Glutamatergic neuron (in vitro differentiated cells): ENCODE measurements around the gene MBP. TPM values are rescaled to one million over a fixed set of nuclear protein-coding genes. Genes with fewer than 3 reads are reported as not detected.
"Not testable (repeated sequence)": the region's sequence is repeated elsewhere in the genome, so short reads cannot be mapped to it uniquely, and the experiment has no call there.

Experiments
- DNase-seq: peaks from one replicate; pipeline ENCODE4 v3.0.0; 2022
- H3K27ac Mint-ChIP-seq: one replicate; pipeline ENCODE4 v1.8.0; 2020; ENCODE audit warnings: mild to moderate bottlenecking, mixed read lengths, inconsistent platforms; ENCODE audit not compliant: unreplicated experiment
- H3K27me3 Mint-ChIP-seq: one replicate; pipeline ENCODE4 v1.8.0; 2020; ENCODE audit warnings: mild to moderate bottlenecking, moderate library complexity, mixed read lengths, inconsistent platforms; ENCODE audit not compliant: unreplicated experiment
- H3K36me3 Mint-ChIP-seq: one replicate; pipeline ENCODE4 v1.8.0; 2020; ENCODE audit warnings: mild to moderate bottlenecking, mixed read lengths, inconsistent platforms; ENCODE audit not compliant: unreplicated experiment
- H3K4me1 Mint-ChIP-seq: one replicate; pipeline ENCODE4 v1.8.0; 2020; ENCODE audit warnings: mild to moderate bottlenecking, low read depth, mixed read lengths, inconsistent platforms; ENCODE audit not compliant: unreplicated experiment
- H3K4me3 Mint-ChIP-seq: one replicate; pipeline ENCODE4 v1.8.0; 2020; ENCODE audit warnings: mild to moderate bottlenecking, mixed read lengths, inconsistent platforms; ENCODE audit not compliant: unreplicated experiment
- H3K9me3 Mint-ChIP-seq: one replicate; pipeline ENCODE4 v1.8.0; 2020; ENCODE audit warnings: mild to moderate bottlenecking, moderate library complexity, mixed read lengths, inconsistent platforms; ENCODE audit not compliant: unreplicated experiment
- total RNA-seq: library from RNA; stranded (reverse); fragmentation: NEBNext Ultra II Directional; extraction: Animal tissue kit (Norgen Biotek cat#: 25700); gene quantifications from one replicate; pipeline ENCODE4 v1.2.1, GENCODE V29; 2021; ENCODE audit not compliant: unreplicated experiment
- TF ChIP-seq, protein P1 (sequence below): fragments of 200-600 bp; sonication (generic); IDR thresholded peaks from one replicate; pipeline ENCODE4 v1.5.0; 2021; ENCODE audit not compliant: partially characterized antibody, unreplicated experiment

Gene MBP
- total RNA-seq, 1 donor from 2014 or later, result 82.6 TPM

DNA sequence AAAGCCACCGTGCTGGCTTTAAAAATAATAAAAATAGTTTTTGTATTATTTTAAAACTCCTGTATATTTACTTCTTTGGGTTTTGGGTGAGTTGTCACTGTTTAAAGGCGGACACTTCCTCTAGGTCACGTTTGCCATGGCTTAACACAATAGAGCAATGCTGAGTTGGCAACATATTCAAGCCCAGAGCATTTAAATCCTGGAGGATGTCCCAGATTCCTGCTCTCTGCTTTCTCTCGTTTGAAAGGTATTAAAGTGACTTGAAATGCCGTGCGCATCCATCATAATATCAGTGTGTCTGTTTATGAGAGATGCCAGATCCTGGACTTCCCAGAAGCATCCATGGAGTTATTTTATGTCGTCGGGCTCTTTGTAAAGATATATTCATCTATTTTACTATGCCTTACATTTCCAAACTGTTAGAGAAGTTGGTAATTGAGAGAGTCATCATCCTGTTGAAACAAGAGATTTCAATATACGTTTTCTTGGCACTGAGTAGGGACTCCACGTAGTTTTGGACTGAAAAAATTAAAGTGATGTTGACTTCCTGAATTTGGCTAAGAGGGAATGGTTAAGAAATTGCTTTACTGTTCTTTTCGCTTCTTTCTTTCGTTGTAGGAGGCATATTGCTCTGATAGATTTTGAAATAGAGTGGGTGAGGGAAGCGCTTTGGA lies 159.6 kb downstream of the MBP start:
- peaks cover 5% of the 10 kb centered on the region for H3K36me3 Mint-ChIP-seq
- H3K4me3 Mint-ChIP-seq, result no peak overlapping the region
- peaks cover 28% of the 10 kb centered on the region for H3K4me1 Mint-ChIP-seq
- no peak overlapping the region for H3K27ac Mint-ChIP-seq
- no peak for DNase-seq
- H3K27me3 Mint-ChIP-seq, result peaks cover 5% of the 10 kb centered on the region
- TF ChIP-seq, protein P1, sequence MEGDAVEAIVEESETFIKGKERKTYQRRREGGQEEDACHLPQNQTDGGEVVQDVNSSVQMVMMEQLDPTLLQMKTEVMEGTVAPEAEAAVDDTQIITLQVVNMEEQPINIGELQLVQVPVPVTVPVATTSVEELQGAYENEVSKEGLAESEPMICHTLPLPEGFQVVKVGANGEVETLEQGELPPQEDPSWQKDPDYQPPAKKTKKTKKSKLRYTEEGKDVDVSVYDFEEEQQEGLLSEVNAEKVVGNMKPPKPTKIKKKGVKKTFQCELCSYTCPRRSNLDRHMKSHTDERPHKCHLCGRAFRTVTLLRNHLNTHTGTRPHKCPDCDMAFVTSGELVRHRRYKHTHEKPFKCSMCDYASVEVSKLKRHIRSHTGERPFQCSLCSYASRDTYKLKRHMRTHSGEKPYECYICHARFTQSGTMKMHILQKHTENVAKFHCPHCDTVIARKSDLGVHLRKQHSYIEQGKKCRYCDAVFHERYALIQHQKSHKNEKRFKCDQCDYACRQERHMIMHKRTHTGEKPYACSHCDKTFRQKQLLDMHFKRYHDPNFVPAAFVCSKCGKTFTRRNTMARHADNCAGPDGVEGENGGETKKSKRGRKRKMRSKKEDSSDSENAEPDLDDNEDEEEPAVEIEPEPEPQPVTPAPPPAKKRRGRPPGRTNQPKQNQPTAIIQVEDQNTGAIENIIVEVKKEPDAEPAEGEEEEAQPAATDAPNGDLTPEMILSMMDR, result no peak
- H3K9me3 Mint-ChIP-seq, result peaks cover 6% of the 10 kb centered on the region

DNA sequence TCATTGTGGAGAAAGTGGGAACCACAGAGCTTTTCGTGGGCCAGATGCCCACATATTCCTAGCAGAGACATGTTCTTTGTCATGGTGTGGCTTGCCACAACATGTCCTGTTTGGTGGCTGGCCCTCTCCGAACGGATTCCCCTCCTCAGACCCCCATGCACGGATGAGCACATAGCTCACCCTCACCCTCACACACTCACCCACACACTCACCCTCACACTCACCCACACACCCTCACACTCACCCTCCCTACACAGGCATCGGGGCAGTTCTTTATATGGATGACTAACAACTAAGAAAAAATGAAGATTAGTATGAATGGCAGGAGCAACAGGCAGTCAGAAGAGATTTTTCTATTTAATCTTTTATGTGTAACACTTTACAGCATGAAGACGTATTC lies 160.3 kb downstream of the MBP start:
- TF ChIP-seq, protein P1, result no peak
- H3K9me3 Mint-ChIP-seq, result peaks cover 5% of the 10 kb centered on the region
- H3K36me3 Mint-ChIP-seq, result peaks cover 5% of the 10 kb centered on the region

DNA sequence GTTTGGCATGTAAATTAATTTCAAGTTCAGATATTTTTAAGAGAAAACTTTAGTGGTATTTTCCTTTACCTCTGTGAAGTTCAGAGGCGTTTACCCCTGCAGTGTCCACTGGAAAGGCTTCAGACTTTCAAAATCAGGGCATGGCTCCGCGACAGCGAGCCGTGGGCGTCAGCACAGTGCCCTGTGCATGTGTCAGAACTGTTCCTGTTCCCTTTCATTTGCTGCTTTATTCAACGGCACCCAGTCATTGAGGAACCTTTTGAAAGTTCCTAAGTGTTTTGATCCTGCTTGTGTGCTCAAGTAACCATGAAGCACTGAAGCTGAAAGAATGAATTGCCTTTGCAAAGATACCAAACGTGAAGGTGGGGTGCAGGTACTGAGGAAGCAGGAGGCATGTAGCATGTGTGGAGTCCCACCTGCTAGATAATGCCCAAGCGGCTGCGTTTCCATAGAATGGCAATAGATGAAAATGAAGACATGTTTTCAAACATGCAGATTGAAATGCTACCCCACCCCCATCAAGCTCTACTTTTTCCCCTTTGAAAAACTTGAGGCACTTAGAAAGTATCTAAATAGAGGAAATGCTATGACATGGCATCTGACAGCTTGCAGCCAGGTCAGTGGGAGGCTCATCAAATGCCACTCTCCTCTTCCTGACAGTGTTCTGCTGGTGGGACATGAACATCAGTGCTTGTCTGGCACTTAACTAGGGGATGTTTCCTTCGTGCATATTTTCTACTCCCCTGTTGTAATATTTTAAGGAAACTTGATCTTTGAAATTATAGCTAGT lies 161.6 kb downstream of the MBP start:
- TF ChIP-seq, protein P1, result no peak
- Mint-ChIP-seq H3K4me3 (no peak overlapping the region), H3K27me3 (peaks cover 2% of the 10 kb centered on the region), H3K27ac (no peak overlapping the region), H3K36me3 (peaks cover 5% of the 10 kb centered on the region), H3K9me3 (peaks cover 5% of the 10 kb centered on the region), H3K4me1 (peaks cover 15% of the 10 kb centered on the region)
- no peak for DNase-seq

More for the DNA sequence above, 160.3 kb downstream of the MBP start:
- DNase-seq, result no peak
- H3K27me3 Mint-ChIP-seq, result peaks cover 2% of the 10 kb centered on the region
- H3K27ac Mint-ChIP-seq, result peak overlapping the region; percentile 52
- H3K4me3 Mint-ChIP-seq, result no peak overlapping the region
- peaks cover 22% of the 10 kb centered on the region for H3K4me1 Mint-ChIP-seq

DNA sequence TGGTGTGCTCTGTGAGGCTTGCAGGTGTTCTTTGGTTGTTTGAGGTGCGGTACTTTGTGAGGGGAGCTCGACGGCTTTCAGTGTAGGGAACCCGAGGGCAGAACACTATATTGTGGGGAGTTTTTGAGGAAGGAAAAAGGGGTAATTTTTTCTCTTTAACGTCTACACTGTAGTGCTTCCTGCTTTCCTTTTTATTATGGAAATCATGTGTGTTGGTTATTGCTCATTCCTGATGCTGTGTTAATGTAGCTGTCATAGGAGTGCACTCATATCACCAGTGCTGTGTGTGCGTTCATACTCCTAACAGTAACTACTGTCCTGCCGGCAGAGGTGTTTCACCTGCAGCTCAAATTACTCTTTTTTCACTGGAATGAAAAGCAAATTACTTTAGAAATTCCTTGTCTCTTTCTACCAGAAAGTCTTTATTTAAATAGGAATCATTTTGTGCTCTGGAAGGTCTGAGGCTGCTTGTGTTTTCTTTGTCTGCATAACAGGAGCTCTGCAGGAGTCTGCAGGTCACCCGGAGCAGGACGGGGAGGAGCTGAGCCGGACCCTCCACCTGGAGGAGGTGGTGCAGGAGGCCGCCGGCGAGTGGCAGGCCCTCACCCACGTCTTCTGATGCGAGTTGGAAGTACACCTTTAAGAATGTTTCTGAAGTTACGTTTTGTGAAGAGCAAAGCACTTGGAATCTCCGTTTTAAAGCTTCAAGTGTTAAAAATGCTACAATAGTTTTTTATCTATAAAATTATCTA lies 164.7 kb downstream of the MBP start:
- Mint-ChIP-seq H3K9me3 (peaks cover 14% of the 10 kb centered on the region), H3K27ac (no peak overlapping the region), H3K4me3 (no peak overlapping the region), H3K4me1 (peaks cover 2% of the 10 kb centered on the region), H3K36me3 (peaks cover 18% of the 10 kb centered on the region), H3K27me3 (peaks cover 2% of the 10 kb centered on the region)
- DNase-seq, result no peak
- TF ChIP-seq, protein P1, result no peak

DNA sequence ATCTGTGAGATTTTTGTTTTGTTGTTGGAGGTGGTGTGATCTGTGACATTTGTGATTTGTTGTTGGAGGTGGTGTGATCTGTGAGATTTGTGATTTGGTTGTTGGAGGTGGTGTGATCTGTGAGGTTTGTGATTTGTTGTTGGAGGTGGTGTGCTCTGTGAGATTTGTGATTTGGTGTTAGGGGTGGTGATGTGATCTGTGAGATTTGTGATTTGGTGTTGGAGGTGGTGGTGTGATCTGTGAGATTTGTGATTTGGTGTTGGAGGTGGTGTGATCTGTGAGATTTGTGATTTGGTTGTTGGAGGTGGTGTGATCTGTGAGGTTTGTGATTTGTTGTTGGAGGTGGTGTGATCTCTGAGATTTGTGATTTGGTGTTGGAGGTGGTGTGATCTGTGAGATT lies 165.3 kb downstream of the MBP start:
- H3K27me3 Mint-ChIP-seq, H3K4me3 Mint-ChIP-seq, DNase-seq, H3K27ac Mint-ChIP-seq, H3K4me1 Mint-ChIP-seq: not testable (repeated sequence)
- peaks cover 14% of the 10 kb centered on the region for H3K9me3 Mint-ChIP-seq
- peaks cover 22% of the 10 kb centered on the region for H3K36me3 Mint-ChIP-seq

DNA sequence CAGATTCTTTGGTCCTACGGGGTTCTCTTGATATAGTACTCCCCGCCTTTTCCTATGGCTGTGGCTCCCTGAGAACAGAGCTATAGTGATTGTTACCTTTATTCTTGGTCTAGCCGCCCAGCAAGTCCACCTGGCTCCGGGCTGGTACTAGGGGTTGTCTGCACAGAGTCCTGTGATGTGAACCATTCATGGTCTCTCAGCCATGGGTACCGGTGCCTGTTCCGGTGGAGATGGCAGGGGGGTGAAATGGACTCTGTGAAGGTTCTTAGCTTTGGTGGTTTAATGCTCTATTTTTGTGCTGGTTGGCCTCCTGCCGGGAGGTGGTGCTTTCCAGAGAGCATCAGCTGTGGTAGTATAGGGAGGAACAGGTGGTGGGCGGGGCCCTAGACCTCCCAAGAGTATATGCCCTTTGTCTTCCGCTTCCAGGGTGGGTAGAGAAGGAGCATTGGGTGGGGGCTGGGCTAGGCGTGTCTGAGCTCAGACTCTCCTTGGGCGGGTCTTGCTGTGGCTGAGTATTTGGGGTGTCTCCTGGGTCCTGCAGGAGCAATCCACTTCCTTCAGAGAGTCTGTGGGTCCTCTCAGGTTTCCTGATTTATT lies 166.9 kb downstream of the MBP start:
- peaks cover 17% of the 10 kb centered on the region for H3K9me3 Mint-ChIP-seq
- peak; percentile 75 for DNase-seq
- H3K36me3 Mint-ChIP-seq, result peaks cover 31% of the 10 kb centered on the region
- H3K27me3 Mint-ChIP-seq, H3K27ac Mint-ChIP-seq, H3K4me1 Mint-ChIP-seq, H3K4me3 Mint-ChIP-seq: not testable (repeated sequence)
